GM12874 (cell line): ENCODE results near the gene WDR59.

Experiments used
- TF ChIP-seq, protein P1 (sequence below): IDR thresholded peaks from 2 replicates; pipeline ENCODE4 v1.5.1; 2011; ENCODE audit warnings: low read depth, mild to moderate bottlenecking, control low read depth, low read length, moderate library complexity; ENCODE audit not compliant: insufficient read depth

WDR59 gene

DNA sequence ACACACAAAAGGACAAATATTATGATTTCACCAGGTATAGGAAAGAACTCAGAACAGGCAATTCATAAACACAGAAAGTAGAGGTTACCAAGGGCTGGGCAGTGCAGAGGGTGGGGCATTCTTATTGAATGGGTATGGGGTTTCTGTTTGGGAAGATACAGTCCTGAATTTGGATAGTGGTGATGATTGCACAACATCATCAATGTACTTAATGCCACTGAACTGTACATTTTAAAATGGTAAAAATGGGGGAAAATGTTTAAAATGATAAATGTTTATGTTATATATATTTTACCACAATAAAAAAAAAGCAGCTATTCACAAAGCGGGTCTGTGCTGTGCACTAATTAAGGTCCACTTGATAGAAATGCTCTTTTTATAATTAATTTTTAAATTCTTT, 137.7 kb downstream of the WDR59 start:
- TF ChIP-seq, protein P1, sequence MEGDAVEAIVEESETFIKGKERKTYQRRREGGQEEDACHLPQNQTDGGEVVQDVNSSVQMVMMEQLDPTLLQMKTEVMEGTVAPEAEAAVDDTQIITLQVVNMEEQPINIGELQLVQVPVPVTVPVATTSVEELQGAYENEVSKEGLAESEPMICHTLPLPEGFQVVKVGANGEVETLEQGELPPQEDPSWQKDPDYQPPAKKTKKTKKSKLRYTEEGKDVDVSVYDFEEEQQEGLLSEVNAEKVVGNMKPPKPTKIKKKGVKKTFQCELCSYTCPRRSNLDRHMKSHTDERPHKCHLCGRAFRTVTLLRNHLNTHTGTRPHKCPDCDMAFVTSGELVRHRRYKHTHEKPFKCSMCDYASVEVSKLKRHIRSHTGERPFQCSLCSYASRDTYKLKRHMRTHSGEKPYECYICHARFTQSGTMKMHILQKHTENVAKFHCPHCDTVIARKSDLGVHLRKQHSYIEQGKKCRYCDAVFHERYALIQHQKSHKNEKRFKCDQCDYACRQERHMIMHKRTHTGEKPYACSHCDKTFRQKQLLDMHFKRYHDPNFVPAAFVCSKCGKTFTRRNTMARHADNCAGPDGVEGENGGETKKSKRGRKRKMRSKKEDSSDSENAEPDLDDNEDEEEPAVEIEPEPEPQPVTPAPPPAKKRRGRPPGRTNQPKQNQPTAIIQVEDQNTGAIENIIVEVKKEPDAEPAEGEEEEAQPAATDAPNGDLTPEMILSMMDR: no peak

GRCh38 chr16:74846714-74847113, 138.2 kb downstream of the WDR59 start:
- TF ChIP-seq, protein P1: no peak

GRCh38 chr16:74844041-74844980, 140.6 kb downstream of the WDR59 start:
- TF ChIP-seq, protein P1: no peak

GRCh38 chr16:74842413-74842812, 142.5 kb downstream of the WDR59 start:
- TF ChIP-seq, protein P1: no peak

DNA sequence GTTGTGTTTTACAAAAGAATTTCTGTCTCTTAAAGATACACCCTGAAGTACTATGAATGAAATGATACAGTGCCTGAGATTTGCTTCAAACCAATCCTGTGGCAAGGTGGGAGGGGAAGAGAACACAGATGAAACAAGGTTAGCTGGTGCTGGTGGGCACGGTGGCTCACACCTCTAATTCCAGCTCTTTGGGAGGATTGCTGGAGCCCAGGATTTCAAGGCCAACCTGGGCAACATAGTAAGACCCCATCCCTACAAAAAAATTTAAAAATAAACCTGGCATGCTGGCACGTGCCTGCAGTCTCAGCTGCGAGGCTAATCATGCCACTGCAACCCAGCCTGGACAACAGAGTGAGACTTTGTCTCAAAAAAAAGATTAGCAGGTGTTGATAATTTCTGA, 143.0 kb downstream of the WDR59 start:
- TF ChIP-seq, protein P1: no peak

DNA sequence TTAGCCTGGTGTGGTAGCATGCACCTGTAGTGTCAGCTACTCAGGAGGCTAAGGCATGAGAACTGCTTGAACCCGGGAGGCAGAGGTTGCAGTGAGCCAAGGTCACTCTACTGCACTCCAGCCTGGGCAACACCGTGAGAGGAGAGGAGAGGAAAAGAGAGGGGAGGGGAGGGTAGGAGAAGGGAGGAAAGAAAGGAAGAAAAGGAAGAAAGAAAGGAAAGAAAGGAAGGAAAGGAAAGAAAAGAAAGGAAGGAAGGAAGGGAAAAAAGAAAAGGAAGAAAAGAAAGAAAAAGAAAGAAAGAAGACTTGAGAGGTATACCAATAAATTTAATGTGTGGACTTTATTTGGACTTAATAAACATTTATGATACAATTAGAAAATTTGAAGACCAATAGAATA, 143.5 kb downstream of the WDR59 start:
- TF ChIP-seq, protein P1: no peak

DNA sequence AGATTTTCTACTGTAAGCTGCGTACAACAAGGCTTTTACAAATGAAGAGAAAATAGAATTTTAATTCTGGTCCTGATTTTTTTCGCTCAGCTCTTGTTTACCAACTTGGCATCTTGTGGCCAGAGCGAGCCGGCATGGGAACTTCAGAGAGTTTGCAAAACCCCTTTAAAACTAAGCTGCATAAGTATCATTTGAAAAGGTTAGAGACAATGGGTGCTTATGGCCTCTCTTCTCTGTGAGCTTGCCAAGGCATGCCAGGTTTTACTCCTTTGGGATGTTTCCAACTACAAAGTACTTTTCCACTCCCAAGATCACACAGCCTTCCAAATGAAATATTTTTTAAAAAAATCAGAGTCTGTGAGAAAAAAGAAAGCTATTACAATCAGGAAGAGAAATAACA, 147.9 kb downstream of the WDR59 start:
- TF ChIP-seq, protein P1: no peak
